Vagina (tissue), 2 donors: ENCODE measurements around the gene KLHL6. TPM values are rescaled to one million over a fixed set of nuclear protein-coding genes. Genes with fewer than 3 reads are reported as not detected.

Experiments
- DNase-seq, 2 donors: peaks; one replicate each; pipeline ENCODE4 v3.0.0-alpha.2; 2017; ENCODE audit errors: extremely low spot score in 2 of 2
- H3K27ac ChIP-seq: fragments of 200-600 bp; sonication (generic); one replicate; pipeline ENCODE4 v1.5.1; 2019
- H3K27me3 ChIP-seq: fragments of 200-600 bp; sonication (generic); one replicate; pipeline ENCODE4 v1.5.1; 2019
- H3K36me3 ChIP-seq, 2 donors: fragments of 200-600 bp; sonication (generic); one replicate each; pipeline ENCODE4 v1.5.1; 2017 to 2019
- H3K4me1 ChIP-seq: fragments of 200-600 bp; sonication (generic); one replicate; pipeline ENCODE4 v1.5.1; 2019
- H3K4me3 ChIP-seq, 2 donors: fragments of 200-600 bp; sonication (generic); 1 replicate in 1 of 2; 2 replicates in 1 of 2; pipeline ENCODE4 v1.5.1; 2016 to 2019
- H3K9me3 ChIP-seq: fragments of 200-600 bp; sonication (generic); one replicate; pipeline ENCODE4 v1.5.1; 2019
- CTCF ChIP-seq, 3 experiments: fragments of 450-650 bp in 2 of 3; fragments of 200-600 bp in 1 of 3; sonication (generic) in 1 of 3; IDR thresholded peaks; one replicate each; pipeline ENCODE4 v1.5.1; 2017 to 2019; ENCODE audit warnings: antibody characterized with exemption in 3 of 3, mild to moderate bottlenecking in 2 of 3, moderate library complexity in 2 of 3
- POLR2A ChIP-seq, 2 donors: fragments of 450-650 bp; IDR thresholded peaks; one replicate each; pipeline ENCODE4 v1.6.1; 2017; ENCODE audit warnings: antibody characterized with exemption in 2 of 2, mild to moderate bottlenecking in 2 of 2, moderate library complexity in 2 of 2
- POLR2AphosphoS5 ChIP-seq, 2 donors: sonication (generic); formaldehyde crosslinking; IDR thresholded peaks; one replicate each; pipeline ENCODE4 v1.9.0; 2017; ENCODE audit warnings: antibody characterized with exemption in 2 of 2, mild to moderate bottlenecking in 2 of 2, low read depth in 1 of 2; ENCODE audit not compliant: insufficient read depth in 1 of 2
- intact Hi-C: fragments of 100-400 bp; cut with DNase I; formaldehyde crosslinking; loops from one replicate; pipeline ENCODE4 v1.15.1; 2023
- total RNA-seq: library from RNA; depleted of rRNA; stranded (reverse); fragments of >200 nt; gene quantifications from one replicate; pipeline ENCODE4 v1.2.3, GENCODE V29; 2016

The KLHL6 gene
- total RNA-seq, 1 donor from 2014 or later: 1.7 TPM

- no peaks in the 10 kb centered on the region for H3K4me1 ChIP-seq
- intact Hi-C loops: no loop called here
- no peak overlapping the region for H3K4me3 ChIP-seq
- no peaks in the 10 kb centered on the region for H3K36me3 ChIP-seq
- no peak overlapping the region for H3K27ac ChIP-seq
- no peak for TF ChIP-seq POLR2AphosphoS5 (IDR thresholded peaks at IDR 0.05; ENCODE audit: insufficient read depth in 1 of 2, low read depth in 1 of 2)
- DNase-seq: no peak
- H3K9me3 ChIP-seq: no peaks in the 10 kb centered on the region
- H3K27me3 ChIP-seq: no peaks in the 10 kb centered on the region
Observed at GRCh38 chr3:183500981-183501704, 54.4 kb downstream of the KLHL6 start.

GRCh38 chr3:183500319-183500718 lies 55.2 kb downstream of the KLHL6 start:
- Histone ChIP-seq H3K9me3 (no peaks in the 10 kb centered on the region), H3K27me3 (no peaks in the 10 kb centered on the region), H3K36me3 (no peaks in the 10 kb centered on the region), H3K4me1 (no peaks in the 10 kb centered on the region), H3K4me3 (no peak overlapping the region), H3K27ac (no peak overlapping the region)
- intact Hi-C loops: no loop called here
- DNase-seq: no peak
- TF ChIP-seq POLR2A (IDR thresholded peaks at IDR 0.05) (no peak), CTCF (IDR thresholded peaks at IDR 0.05) (no peak), POLR2AphosphoS5 (IDR thresholded peaks at IDR 0.05; ENCODE audit: insufficient read depth in 1 of 2, low read depth in 1 of 2) (no peak)

GRCh38 chr3:183498634-183499033 lies 56.9 kb downstream of the KLHL6 start:
- intact Hi-C loops: no loop called here
- TF ChIP-seq POLR2A (IDR thresholded peaks at IDR 0.05) (no peak), CTCF (IDR thresholded peaks at IDR 0.05) (no peak), POLR2AphosphoS5 (IDR thresholded peaks at IDR 0.05; ENCODE audit: insufficient read depth in 1 of 2, low read depth in 1 of 2) (no peak)
- no peak overlapping the region for H3K27ac ChIP-seq

GRCh38 chr3:183497313-183497712 lies 58.2 kb downstream of the KLHL6 start:
- no peak for DNase-seq
- no peak for TF ChIP-seq POLR2A (IDR thresholded peaks at IDR 0.05)
- no peaks in the 10 kb centered on the region for H3K4me1 ChIP-seq
- intact Hi-C loops: no loop called here
- H3K4me3 ChIP-seq: no peak overlapping the region
- H3K27me3 ChIP-seq: no peaks in the 10 kb centered on the region
- H3K9me3 ChIP-seq: no peaks in the 10 kb centered on the region
- H3K27ac ChIP-seq: no peak overlapping the region
- H3K36me3 ChIP-seq: no peaks in the 10 kb centered on the region

More at GRCh38 chr3:183498634-183499033, 56.9 kb downstream of the KLHL6 start:
- Histone ChIP-seq H3K36me3 (no peaks in the 10 kb centered on the region), H3K4me3 (no peak overlapping the region), H3K4me1 (no peaks in the 10 kb centered on the region), H3K9me3 (no peaks in the 10 kb centered on the region), H3K27me3 (no peaks in the 10 kb centered on the region)
- no peak for DNase-seq

GRCh38 chr3:183496311-183496710 lies 59.2 kb downstream of the KLHL6 start:
- H3K27me3 ChIP-seq: no peaks in the 10 kb centered on the region
- H3K4me3 ChIP-seq: no peak overlapping the region
- H3K4me1 ChIP-seq: no peaks in the 10 kb centered on the region
- TF ChIP-seq POLR2AphosphoS5 (IDR thresholded peaks at IDR 0.05; ENCODE audit: insufficient read depth in 1 of 2, low read depth in 1 of 2) (no peak), POLR2A (IDR thresholded peaks at IDR 0.05) (no peak), CTCF (IDR thresholded peaks at IDR 0.05) (no peak)
- H3K36me3 ChIP-seq: no peaks in the 10 kb centered on the region
- H3K9me3 ChIP-seq: no peaks in the 10 kb centered on the region
- no peak for DNase-seq
- H3K27ac ChIP-seq: no peak overlapping the region
- intact Hi-C loops: no loop called here

DNA sequence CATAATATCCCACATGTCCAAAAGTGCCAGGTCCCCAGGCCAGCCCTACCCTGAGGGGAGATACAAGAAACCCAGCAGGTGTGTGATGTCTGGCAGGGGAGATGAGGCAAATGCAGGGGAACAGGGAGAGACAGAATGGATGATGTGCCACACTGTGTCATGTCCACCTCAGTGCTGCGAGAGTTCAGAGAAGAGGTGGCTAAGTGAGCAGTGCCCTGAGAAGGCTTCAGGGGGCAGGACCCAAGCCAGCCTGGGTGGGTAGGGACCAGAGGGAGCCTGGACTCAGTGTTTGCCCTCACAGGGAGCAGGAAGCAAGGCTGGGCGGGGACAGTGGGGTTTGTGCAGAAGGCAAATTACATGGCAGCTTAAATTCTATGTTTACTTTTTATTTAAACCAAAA lies 61.2 kb downstream of the KLHL6 start:
- intact Hi-C loops: no loop called here
- no peaks in the 10 kb centered on the region for H3K9me3 ChIP-seq
- H3K4me1 ChIP-seq: no peaks in the 10 kb centered on the region
- H3K4me3 ChIP-seq: no peak overlapping the region
- H3K36me3 ChIP-seq: no peaks in the 10 kb centered on the region
- no peak for TF ChIP-seq CTCF (IDR thresholded peaks at IDR 0.05)
- TF ChIP-seq POLR2A (IDR thresholded peaks at IDR 0.05): no peak
- no peak for TF ChIP-seq POLR2AphosphoS5 (IDR thresholded peaks at IDR 0.05; ENCODE audit: insufficient read depth in 1 of 2, low read depth in 1 of 2)
- no peaks in the 10 kb centered on the region for H3K27me3 ChIP-seq
- H3K27ac ChIP-seq: no peak overlapping the region
- DNase-seq: peak in 1 of 2 donors; percentile 78
